ENCODE data around the gene WNK2.
"Not testable (repeated sequence)": the region's sequence is repeated elsewhere in the genome, so short reads cannot be mapped to it uniquely, and the experiment has no call there.

The WNK2 gene

DNA sequence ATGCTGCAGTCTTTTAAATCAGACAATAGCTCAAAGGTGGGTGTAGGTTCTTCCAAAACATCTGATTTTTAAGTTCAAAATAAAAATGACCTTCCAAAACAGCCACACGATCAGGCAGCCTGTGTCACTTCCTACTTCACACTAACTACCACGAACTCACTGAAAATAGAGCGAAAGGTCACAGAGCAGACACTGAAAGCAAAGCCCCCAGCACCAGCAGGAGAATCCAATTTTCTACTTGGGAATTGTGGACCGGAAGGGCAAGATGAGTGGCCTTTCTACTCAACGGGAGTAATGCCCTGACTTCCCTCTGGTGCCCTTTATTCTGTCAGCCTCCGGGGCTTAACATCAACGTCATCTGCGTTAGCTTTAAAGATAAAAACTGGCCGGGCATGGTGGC, 159.7 kb downstream of the WNK2 start:
- no peak for DNase-seq

DNA sequence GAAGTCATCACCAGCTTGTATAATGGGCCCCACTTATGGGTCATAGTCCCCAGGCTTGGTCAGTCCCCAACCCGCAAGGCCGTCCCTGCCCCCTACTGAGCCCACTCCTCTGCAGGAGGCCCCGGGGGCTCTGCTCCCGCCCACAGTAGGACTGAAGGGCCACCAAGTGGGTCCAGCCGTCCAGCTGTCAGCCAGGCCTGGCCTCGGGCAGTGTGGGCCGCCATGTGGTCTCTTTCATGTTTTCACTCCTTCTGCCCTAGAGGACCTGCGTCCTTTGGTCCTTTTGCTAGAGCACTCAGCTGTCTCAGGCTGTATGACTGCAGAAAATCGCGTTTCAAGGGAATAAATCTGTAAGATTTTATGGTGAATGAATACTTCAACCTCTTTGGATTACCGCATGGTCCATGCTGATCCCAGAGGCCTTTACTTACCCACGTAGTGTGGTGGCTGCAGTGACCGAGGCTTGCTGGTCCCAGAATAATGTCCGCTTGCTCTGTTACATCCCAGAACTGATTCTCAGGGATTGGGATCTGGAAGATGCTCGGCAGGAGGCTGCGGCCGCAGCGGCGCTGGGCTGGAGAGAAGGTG, 161.8 kb downstream of the WNK2 start:
- DNase-seq = no peak

DNA sequence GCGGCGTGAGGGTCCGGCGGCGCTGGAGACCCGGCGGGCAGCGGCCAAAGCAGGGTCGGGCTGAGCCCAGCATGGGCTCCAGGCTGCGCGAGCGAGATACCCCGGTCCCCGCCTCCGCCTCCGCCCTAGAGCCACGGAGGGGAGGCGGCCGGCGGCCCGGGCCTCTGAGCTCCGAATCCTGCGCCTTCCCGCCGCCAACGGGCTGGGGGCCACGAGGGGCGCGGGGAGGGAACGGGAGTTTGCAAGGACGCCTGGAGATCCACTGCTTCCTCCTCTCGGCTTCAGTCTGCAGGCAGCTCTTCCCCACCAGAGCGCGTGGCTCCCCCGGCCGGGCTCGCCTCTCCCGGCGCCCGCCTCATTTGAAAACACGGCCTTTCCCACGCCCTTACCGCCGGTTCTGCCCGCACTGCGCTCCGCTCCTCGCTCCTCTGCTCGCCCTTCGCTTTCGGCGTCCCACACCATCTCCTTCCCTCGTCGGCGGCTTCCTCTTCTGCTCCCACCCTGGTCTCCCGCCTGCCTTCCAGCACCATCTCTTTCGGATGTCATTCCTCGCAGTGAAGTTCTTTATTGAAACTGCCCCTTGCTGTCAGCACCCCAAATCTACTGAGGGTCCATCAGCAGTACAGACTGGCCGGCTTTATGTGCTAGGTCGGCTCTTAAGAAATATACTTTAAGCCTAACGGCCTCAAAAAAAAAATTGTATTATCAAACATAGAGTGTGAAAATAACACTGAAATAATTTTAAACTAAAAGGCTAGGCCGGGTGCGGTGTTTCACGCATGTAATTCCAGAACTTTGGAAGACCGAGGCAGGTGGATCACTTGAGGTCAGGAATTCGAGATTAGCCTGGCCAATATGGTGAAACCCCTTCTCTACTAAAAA, 162.5 kb downstream of the WNK2 start:
- DNase-seq = peak; percentile 18

DNA sequence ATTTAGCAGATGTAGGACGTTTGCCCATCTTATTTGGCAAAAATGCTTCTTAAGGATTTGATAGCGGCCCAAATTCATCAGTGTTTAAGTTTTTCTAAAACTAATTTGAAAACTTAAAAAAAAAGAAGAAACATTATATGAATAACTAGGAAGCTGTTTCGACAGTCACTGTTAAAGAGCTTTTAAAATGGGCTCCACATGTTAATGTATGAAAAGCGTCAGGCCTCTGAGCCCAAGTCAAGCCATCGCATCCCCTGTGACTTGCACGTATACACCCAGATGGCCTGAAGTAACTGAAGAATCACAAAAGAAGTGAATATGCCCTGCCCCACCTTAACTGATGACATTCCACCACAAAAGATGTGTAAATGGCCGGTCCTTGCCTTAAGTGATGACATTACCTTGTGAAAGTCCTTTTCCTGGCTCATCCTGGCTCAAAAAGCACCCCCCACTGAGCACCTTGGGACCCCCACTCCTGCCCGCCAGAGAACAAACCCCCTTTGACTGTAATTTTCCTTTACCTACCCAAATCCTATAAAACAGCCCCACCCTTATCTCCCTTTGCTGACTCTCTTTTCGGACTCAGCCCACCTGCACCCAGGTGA, 163.5 kb downstream of the WNK2 start:
- DNase-seq = not testable (repeated sequence)

DNA sequence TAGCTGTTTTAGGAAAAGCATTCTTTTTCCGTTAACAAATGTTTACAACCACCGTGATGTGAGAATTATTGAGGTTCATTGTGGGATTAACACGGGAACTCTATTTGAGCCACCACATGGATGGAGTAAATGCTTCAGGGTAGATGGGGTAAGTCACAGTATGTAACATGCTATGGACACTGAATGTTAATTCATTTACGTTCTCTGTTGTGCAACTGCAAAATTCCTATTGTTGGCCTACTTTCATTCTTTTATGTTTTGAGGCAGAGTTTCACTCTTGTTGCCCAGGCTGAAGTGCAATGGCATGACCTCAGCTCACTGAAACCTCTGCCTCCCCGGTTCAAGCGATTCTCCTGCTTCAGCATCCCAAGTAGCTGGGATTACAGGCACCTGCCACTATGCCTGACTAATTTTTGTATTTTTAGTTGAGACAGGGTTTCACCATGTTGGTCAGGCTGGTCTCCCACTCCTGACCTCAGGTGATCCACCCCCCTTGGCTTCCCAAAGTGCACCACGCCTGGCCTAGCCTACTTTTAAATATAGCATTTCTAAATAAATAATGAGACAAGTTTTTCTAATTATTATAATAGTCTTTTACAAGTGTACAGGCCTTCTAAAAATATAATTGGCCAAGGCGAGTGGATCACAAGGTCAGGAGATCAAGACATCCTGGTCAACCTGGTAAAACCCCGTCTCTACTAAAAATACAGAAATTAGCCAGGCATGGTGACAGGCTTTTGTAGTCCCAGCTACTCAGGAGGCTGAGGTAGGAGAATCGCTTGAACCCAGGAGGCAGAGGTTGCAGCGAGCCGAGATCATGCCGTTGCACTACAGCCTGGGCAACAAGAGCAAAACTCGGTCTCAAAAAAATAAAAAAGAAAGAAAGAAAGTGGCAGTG, 169.7 kb downstream of the WNK2 start:
- not testable (repeated sequence) for DNase-seq

DNA sequence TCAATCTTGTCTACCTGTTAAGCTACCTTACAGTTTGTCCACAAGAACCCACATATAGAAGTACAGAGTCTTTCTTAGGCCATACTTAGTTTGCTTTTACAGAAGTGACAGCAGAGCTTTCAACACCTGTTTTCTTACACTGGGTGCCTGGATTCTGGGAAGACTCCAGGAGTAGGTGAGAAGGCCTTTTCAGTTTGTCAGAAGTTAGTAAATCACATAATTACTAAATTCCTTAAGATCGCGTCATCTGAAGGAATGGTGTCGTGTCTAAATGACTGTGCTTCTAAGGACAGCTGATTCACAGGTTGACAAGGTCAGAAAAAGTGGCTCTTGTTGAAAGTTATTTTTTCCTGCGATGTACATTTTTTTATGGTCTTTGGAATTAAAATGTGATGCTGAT, 170.5 kb downstream of the WNK2 start:
- DNase-seq = no peak

DNA sequence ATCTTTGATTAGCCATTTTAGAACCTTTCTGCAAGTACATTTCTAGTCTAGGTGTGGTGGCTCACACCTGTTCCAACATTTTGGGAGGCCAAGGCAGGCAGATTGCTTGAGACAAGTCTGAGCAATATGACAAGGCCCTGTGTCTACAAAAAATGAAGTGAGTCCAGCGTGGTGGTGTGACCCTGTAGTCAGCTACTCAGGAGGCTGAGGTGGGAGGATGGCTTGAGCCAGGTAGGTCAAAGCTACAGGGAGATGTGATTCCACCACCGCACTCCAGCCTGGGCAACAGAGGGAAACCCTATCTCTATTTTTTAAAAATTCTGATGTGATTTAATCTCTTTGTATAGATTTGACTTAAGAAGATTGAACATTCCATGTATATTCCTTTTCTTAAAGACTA, 171.9 kb downstream of the WNK2 start:
- no peak for DNase-seq

DNA sequence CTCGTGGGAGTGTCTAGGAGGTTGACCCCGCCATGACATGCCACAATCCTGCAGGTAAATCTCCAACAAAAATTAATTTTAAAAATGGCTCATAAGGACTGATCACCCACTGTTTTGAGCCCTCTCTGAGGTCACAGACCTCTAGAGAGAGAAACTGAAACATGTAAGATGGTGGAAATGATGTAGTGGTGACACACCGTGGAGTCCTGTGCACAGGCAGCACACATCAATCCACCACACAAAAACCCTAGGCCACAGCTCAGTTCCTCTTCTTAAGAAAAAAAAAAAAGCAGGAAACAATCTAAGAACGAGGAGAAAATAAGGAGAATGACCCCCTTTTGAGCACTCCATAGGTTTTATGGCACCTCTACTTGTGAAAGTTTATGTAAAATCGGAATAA, 173.7 kb downstream of the WNK2 start:
- DNase-seq = no peak

DNA sequence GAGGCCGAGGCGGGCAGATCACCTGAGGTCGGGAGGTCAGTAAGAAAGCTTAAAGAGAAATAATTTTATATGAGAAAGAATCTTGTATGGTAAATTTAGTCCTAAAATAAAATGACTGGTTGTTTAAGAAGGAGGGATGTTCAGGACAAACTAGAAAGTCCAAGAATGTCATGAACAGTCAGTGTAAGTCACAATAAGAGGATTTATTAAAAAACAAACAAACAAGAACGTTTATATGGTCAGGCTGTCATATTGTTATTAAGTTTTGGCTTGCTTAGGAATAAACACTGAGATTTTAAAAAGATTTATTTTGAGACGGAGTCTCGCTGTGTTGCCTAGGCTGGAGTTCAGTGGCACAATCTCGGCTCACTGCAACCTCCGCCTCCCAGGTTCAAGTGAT, 176.0 kb downstream of the WNK2 start:
- DNase-seq = not testable (repeated sequence)

DNA sequence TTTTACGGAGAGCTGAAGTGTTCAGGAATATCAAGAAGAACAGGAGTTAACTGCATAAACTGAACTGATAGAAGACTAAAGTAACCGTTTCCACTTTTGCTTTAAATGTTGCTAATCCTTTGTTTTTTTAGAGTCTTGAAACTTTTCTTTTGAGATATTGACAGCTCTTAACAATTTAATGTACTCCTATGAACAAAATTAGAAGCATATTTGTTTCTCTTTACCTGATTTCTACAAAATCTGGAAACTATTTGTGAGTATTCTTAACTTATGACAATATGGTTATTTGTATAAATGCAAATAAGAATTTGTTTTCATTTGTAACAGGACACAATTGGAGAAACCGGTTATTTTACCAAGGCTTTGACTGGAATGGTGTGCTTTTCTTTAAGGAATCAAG, 178.1 kb downstream of the WNK2 start:
- DNase-seq = no peak

DNA sequence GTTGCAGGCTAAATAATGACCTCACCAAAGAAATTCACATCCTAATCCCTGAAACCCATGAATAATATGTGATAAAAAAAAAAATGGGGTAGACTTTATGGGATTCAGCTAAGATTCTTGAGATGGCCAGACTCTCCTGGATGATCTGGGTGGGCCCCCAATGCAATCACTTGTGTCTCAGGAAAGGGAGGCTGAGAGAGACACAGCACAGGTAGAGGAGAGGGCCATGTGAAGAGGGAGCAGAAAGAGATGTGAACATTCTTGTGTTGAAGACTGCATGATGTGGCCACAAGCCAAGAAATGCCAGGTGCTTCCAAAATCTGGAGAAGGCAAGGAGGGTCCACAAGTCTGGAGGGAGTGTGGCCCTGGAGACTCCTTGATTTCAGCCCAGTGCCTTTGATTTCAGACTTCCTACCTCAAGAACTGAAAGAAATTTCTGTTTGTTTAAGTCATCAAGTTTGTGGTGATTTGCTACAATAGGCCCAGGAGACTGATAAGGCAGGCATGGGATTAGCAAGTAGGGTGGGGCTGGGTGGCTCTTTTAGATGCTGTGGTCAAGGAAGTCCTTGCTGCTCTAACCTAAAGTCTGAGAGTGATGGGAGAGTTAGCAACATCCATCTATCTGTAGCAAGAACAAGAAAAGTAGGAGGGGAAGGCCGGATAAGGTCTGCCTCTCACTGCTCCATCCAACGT, 180.9 kb downstream of the WNK2 start:
- no peak for DNase-seq

DNA sequence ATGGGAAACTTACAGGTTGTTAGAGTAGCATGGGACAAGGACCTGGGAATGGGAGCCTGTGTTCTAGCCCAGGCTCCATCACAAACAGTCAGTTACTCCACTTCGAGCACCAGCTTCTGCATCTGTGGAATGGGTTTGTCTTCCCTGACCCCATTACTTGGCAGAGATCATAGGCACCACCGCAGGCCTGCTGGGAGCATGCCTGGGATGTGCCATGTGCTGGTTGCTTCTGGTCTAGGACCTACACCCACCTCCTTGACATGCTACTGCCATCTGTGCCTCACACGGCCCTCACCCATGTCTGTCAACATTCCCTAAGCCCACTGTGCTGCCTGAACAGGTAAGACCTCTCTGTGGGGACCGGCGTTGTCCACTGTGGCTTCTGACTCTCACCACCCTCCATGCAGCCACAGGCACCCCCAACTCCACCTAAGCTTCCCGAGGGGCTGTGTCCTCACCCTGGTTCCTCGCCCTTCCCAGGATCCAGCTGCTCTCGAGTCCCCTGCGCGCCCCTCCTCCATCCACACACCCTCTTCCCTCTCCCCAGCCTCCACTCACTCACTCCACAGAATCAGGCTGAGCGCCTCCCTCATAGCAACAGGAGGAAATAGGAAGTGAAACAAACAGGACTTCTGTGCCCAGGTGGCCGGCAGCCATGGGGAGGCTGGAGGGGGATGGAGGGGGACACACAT, 181.6 kb downstream of the WNK2 start:
- DNase-seq = no peak

DNA sequence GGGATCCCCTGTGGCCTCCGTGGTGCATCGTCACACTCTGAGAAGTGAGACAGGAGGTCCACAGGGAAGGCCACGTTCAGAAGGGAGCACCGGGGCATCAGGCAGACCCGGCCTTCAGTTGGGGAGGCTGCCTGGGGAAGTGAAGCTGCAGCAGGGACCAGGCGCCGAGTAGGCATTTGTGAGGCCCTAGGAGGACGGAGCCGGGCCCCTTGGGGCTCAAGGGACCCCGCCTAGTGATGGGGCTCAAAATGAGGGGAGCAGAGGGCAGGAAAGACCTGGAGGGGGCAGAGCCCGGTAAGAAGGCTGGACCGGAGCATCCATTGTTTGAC, 182.1 kb downstream of the WNK2 start:
- DNase-seq = no peak

DNA sequence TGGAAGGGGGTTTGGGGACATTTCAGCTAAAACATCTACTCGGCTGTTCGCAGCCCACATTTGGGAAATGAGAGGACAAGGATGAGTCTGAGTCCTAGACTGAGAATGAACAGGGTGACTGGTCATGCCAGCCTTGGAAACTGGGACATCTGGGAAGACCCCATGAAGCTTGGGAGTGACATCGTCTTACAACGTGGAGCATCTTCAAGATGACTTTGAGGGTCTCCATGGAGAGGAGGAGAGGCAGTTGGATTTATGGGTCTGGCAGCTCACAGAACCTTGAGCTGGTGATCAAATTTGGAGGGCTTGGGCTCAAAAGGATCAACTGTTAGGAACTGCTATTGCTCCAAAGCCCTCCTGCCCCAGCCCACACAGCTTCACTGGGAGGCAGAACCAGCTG, 182.5 kb downstream of the WNK2 start:
- DNase-seq = not testable (repeated sequence)

DNA sequence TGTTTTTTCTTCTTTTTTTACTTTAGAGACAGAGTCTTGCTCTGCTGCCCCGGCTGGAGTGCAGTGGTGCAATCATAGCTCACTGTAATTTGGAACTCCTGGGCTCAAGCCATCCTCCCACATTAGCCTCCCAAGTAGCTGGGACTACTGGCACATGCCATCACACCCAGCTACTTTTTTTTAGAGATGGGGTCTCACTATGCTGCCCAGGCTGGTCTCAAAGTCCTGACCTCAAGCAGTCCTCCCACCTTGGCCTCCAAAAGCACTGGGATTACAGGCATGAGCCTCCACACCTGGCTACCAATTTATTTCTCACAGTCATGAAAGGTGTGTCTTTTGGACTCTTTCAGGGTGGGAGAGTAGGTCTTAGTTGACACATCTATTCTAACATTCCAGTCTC, 184.5 kb downstream of the WNK2 start:
- no peak for DNase-seq

DNA sequence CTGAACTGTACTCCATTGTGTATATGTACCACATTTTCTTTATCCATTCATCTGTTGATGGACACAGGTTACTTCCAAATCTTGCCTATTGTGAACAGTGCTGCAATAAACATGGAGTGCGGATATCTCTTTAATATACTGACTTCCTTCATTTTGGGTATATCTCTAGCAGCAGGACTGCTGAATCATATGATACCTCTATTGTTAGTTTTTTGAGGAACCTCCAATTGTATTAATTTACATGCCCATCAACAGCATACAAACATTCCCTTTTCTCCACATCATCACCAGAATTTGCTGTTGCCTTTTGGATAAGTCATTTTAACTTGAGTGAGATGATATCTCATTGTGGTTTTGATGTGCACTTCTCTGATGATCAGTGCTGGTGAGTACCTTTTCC, 185.7 kb downstream of the WNK2 start:
- no peak for DNase-seq

Data from hematopoietic multipotent progenitor cell treated with erythropoietin and hydrocortisone succinate and interleukin-3 and kit ligand, for 6 days (in vitro differentiated cells).